Neutrophil (primary cell): ENCODE results near the gene DBP.

Experiments used
- H3K27ac ChIP-seq: fragments of 200-600 bp; sonication (generic); 2 replicates; pipeline ENCODE4 v1.5.1; 2016; ENCODE audit warnings: mild to moderate bottlenecking, moderate library complexity
- H3K27me3 ChIP-seq: fragments of 200-600 bp; sonication (generic); 2 replicates; pipeline ENCODE4 v1.6.0; 2016; ENCODE audit warnings: mild to moderate bottlenecking
- H3K36me3 ChIP-seq: fragments of 200-600 bp; sonication (generic); 2 replicates; pipeline ENCODE4 v1.5.1; 2017
- H3K4me1 ChIP-seq, 2 experiments: fragments of 200-600 bp in 1 of 2; sonication (generic) in 1 of 2; 1 replicate in 1 of 2; 2 replicates in 1 of 2; pipeline versions ENCODE4 v1.5.1 to v1.6.1; 2013 to 2016; ENCODE audit warnings: low read depth in 1 of 2, low read length in 1 of 2, mild to moderate bottlenecking in 1 of 2, moderate library complexity in 1 of 2; ENCODE audit not compliant: control insufficient read depth in 1 of 2, insufficient read depth in 1 of 2
- H3K4me3 ChIP-seq, 2 experiments: fragments of 200-600 bp in 1 of 2; sonication (generic) in 1 of 2; 1 replicate in 1 of 2; 2 replicates in 1 of 2; pipeline ENCODE4 v1.5.1; 2013 to 2016; ENCODE audit warnings: low read depth in 1 of 2, low read length in 1 of 2, mild to moderate bottlenecking in 1 of 2, moderate library complexity in 1 of 2
- H3K9me3 ChIP-seq: fragments of 200-600 bp; sonication (generic); 2 replicates; pipeline ENCODE4 v1.5.1; 2016
- TF ChIP-seq, protein P1 (sequence below): fragments of 200-600 bp; sonication (generic); IDR thresholded peaks from 2 replicates; pipeline ENCODE4 v1.5.1; 2016; ENCODE audit warnings: antibody characterized with exemption

The DBP gene

DNA sequence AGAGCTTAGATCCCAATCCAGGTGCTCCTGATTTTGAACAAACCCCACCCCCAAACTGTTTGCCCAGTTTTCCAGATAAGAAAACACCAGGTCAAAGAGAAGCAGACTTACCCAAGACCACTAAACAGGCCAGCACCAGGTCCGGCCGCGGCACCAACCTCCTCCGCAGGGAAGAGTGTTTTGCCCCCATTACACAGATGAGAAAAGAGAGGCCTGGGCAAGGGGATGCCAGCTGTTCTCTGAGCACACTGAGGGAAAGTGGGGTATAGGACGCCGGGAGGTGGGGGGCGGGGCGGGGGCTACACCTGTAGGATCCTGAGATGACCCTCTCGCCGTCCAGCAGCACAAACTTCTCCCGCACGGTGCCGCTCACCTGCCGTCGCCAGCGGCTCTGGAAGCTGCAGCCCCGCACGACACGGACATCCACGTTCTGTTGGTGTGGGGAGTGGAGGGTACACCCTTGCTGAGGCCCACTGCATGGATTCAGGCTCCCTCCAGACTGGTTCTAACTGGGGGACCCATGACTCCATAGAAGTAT, 27.5 kb downstream of the DBP start:
- no peaks in the 10 kb centered on the region for H3K4me1 ChIP-seq
- TF ChIP-seq, protein P1, sequence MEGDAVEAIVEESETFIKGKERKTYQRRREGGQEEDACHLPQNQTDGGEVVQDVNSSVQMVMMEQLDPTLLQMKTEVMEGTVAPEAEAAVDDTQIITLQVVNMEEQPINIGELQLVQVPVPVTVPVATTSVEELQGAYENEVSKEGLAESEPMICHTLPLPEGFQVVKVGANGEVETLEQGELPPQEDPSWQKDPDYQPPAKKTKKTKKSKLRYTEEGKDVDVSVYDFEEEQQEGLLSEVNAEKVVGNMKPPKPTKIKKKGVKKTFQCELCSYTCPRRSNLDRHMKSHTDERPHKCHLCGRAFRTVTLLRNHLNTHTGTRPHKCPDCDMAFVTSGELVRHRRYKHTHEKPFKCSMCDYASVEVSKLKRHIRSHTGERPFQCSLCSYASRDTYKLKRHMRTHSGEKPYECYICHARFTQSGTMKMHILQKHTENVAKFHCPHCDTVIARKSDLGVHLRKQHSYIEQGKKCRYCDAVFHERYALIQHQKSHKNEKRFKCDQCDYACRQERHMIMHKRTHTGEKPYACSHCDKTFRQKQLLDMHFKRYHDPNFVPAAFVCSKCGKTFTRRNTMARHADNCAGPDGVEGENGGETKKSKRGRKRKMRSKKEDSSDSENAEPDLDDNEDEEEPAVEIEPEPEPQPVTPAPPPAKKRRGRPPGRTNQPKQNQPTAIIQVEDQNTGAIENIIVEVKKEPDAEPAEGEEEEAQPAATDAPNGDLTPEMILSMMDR = no peak
- H3K27ac ChIP-seq = no peak overlapping the region
- no peaks in the 10 kb centered on the region for H3K27me3 ChIP-seq
- H3K9me3 ChIP-seq = no peaks in the 10 kb centered on the region
- H3K4me3 ChIP-seq = no peak overlapping the region
- H3K36me3 ChIP-seq = peaks cover 3% of the 10 kb centered on the region

DNA sequence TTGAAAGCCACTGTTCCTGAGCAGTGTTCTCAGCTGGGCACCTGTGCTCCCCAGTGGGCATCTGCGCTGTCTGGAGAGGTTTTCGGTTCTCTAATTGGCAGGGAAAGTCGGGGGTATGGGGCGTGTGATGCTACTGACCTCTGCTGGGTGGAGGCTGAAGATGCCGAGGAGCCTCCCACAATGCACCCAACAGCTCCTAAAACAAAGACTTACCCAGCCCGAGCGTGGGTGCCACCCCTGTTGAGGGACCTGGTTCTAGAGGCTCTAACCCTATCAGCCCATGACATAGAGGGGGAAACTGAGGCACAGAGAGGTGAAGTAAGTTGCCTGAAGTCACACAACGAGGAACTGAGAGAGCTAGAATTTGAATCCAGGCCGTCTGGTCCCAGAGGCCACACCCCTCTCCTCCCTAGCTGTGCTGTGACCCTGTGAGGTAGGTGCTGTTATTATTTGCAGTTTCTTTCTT, 28.3 kb downstream of the DBP start:
- H3K27me3 ChIP-seq = no peaks in the 10 kb centered on the region
- TF ChIP-seq, protein P1 = no peak
- H3K27ac ChIP-seq = no peak overlapping the region
- H3K9me3 ChIP-seq = no peaks in the 10 kb centered on the region
- no peaks in the 10 kb centered on the region for H3K36me3 ChIP-seq
- H3K4me1 ChIP-seq = no peaks in the 10 kb centered on the region
- H3K4me3 ChIP-seq = no peak overlapping the region

DNA sequence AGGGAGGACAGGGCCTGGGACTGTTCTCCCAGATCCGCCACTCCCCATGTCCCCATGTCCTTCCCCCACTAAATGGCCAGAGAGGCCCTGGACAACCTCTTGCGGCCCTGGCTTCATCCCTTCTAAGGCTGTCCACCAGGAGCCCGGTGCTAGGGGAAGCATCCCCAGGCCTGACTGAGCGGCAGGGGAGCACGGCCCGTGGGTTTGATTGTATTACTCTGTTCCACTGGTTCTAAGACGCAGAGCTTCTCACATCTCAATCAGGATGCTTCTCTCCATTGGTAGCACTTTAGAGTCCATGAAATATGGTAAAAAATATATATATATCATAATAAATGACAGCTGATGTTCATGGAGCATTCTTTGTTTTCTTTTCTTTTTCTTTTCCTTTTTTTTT, 29.8 kb downstream of the DBP start:
- Histone ChIP-seq H3K36me3 (no peaks in the 10 kb centered on the region), H3K4me3 (no peak overlapping the region), H3K27ac (no peak overlapping the region), H3K27me3 (no peaks in the 10 kb centered on the region), H3K9me3 (no peaks in the 10 kb centered on the region), H3K4me1 (no peaks in the 10 kb centered on the region)
- TF ChIP-seq, protein P1 = no peak

DNA sequence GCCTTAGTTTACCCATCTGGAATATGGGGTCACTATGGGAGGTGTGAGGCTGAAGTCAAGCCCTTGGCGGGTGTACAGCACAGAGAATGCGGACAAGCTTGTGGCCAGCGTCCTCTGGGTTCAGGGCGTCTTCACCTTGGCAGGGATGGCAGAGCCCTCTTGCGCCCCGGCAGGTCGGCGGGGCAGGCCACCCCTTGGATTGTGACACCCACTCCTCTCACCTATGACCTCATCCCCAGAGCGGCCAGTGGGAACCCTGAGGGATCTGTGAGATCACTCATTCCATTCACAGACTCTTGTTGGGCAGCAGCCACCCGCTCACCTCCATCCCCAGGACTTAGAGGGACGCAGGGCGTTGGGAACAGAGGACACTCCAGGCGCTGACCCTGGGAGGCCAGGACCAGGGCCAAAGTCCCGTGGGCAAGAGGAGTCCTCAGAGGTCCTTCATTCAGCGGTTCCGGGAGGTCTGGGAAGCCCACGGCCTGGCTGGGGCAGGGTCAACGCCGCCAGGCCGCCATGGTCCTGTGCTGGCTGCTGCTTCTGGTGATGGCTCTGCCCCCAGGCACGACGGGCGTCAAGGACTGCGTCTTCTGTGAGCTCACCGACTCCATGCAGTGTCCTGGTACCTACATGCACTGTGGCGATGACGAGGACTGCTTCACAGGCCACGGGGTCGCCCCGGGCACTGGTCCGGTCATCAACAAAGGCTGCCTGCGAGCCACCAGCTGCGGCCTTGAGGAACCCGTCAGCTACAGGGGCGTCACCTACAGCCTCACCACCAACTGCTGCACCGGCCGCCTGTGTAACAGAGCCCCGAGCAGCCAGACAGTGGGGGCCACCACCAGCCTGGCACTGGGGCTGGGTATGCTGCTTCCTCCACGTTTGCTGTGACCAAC, 30.5 kb downstream of the DBP start, which contains the start of gene SPACA4:
SPACA4 (plus strand) TSS at position 280 of the 896 bp plus-strand sequence; CDS start at position 517, 237 bp downstream.
- no peaks in the 10 kb centered on the region for H3K4me1 ChIP-seq
- no peaks in the 10 kb centered on the region for H3K9me3 ChIP-seq
- no peak within 1 kb of the TSS for H3K27ac ChIP-seq
- no peaks in the 10 kb centered on the region for H3K36me3 ChIP-seq
- TF ChIP-seq, protein P1 = no peak
- no peak within 1 kb of the TSS for H3K4me3 ChIP-seq
- H3K27me3 ChIP-seq = no peaks in the 10 kb centered on the region

DNA sequence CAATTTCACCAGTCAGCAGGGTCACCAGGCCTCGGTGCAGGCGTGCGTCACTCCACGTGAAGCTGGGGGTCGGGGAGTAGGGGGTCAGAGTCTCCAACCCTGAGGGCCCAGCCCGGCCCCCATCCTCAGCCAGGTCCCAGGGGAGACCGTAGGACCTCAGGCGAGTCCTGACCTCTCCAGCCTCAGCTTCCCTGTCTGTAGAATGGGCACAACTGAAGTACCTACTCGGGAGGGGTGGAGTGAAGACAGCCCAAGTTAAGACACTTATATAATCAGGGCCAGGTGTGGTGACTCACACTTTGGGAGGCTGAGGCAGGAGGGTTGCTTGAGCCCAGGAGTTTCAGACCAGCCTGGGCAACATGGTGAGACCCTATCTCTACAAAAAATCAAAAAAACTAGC, 33.3 kb downstream of the DBP start:
- no peaks in the 10 kb centered on the region for H3K4me1 ChIP-seq
- no peak overlapping the region for H3K27ac ChIP-seq
- no peak overlapping the region for H3K4me3 ChIP-seq
- H3K27me3 ChIP-seq = no peaks in the 10 kb centered on the region
- no peaks in the 10 kb centered on the region for H3K9me3 ChIP-seq
- no peaks in the 10 kb centered on the region for H3K36me3 ChIP-seq
- TF ChIP-seq, protein P1 = no peak
